HG02938 (cell line): ENCODE results near the gene TENM4.

Experiments used
- ATAC-seq: cut with Tn5 transposase; IDR thresholded peaks from one replicate; pipeline ENCODE4 v1.9.1; 2021; ENCODE audit warnings: mild to moderate bottlenecking, moderate library complexity; ENCODE audit not compliant: unreplicated experiment

TENM4 gene

DNA sequence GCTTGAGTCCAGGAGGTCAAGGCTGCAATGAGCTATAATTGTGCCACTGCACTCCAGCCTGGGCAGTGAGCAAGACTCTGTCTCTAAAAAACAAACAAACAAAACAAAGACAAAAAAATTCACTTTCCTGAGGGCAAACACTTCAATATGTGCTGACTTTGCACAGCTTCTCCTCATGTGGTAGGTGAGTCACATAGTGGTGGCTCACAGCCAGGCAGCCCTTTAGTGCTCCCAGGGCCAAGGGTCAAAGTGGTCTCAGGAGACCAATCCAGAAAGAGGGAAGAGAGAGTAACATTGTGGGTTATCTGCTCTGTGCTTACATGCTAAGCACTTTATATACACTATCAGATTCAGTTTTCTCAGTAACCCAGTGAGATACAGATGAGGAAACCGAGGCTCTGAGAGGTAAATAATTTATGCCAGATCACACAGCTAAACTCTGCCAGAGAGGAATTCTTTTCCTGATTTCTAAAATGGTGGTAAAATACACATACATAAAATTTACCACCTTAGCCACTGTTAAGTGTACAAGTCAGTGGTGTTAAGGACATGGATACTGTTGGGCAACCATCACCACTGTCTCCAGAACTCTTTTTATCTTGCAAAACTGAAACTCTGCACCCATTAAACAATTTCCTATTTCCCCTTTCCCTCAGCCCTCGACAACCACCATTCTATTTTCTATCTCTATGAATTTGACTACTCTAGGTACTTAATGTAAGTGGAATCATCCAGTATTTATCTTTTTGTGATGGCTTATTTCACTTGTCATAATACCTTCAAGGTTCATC lies 634.4 kb downstream of the TENM4 start:
- ATAC-seq: no peak

DNA sequence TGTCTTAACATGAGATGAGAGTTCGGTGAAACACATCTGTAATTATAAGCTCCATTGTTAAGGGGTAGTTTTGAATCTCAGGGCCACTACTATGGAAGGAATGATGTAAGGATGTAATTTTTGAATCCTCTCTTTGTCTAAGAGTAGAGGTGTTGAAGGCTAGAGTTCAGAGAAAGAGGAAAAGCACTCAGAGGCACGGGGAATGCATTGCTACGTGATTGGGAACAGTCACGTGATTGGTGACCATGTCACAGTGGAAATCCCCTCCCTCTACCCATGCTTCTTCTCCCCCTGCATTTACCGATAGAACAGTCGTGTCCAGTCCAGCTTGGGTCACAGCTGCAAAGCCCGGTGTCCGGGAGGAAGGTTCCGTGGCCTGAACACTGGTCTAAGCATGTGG lies 635.8 kb downstream of the TENM4 start:
- no peak for ATAC-seq

DNA sequence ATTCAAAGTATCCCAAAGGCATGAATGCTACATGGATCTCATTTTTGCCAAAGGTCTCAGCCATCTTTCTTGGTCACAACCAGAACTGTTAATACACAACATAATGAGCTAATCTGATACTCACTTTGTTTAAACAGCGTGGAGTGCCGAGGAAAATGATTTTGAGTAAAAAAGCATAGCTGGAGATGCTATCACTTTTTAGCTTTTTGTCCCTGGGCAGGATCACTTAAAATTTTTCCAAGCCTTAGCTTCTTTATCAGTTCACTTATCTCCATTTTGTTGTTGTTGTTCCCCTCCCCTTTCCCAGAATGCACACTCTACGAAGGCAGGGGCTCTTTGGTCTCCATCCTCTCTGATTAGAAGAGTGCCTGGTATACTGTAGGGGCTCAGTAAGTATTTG lies 636.8 kb downstream of the TENM4 start:
- ATAC-seq: no peak

DNA sequence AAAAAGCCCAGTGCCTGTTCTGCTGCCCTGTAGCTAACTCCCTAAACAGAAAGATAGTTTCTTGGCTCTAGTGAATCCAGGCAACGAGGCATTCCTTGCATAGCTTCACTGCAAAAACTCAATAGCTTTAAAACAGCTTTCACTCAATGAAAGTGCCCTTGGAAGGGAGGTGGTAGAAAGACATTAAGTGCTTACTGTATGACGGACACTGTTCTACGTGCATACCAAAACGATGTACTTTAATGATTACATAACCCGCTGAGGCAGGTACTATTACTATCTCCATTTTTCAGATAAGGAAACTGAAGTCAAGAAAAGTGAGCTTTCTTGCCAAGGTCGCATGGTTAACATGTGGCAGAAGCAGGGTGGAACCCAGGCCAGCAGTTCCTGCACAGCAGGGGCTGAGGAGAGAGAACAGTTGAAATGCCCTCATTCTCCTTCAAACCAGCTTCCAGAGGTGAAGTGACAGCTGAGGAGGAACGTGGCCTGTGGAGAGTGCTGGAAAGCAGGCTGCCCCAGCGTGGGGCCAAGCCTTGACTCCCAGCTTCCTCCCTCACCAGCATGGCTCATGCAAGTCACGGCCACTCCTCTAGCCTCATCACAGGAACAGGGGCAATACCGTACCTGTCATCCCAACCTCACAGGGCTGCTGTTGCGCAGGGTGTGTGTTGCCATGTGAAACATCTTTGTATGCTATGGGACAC lies 638.6 kb downstream of the TENM4 start:
- no peak for ATAC-seq

DNA sequence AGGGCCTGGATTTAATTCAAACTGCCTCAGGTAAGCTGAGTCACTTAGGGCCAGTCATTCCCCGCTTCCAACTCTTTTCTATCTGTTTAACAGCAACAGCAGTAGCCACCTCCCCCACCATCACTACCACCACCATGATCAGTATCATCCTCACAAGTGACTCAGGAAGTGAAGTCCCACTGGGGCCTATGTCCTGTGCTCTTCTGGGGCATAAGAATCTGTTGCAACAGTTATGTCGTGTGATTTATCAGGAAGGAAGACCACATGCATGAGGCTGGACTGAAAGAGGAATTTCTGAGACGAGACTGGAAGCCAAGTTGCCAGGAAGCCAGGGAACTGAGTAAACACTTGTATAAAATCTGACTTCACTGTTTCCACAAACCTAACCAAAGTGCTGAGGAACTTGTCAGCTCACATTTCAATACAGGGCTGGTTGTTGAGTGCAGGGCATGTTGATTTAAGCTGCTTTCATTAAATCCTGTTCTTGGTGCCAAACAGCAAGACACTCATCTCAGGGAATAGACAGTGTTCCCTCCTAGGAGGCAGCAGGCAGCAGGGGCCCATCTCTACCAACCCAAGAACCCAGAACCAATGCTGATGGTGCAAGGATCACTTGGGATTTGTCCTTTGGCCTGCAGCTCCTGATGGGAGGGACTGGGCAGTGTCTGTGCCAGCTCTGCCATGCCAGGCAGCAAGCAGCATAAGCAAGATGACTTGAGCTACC lies 639.5 kb downstream of the TENM4 start:
- no peak for ATAC-seq

DNA sequence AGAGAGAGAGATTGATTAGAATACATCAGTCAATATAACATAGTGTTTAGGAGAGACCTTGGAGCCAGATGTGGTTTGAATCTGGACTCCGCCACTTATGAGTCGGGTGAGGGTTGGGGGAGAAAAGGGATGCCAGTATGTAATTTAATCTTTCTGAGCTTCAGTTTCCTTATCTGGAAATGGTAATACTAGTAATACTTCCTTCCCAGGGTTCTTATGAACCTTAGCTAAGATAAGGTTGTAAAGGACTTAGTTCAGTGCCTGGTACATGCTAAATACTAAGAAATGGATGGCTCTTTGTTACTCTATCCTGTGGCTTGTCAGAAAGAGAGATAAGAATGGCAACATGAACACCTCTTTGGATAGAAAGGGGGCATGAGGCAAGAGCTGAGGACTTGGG lies 640.1 kb downstream of the TENM4 start:
- ATAC-seq: no peak

DNA sequence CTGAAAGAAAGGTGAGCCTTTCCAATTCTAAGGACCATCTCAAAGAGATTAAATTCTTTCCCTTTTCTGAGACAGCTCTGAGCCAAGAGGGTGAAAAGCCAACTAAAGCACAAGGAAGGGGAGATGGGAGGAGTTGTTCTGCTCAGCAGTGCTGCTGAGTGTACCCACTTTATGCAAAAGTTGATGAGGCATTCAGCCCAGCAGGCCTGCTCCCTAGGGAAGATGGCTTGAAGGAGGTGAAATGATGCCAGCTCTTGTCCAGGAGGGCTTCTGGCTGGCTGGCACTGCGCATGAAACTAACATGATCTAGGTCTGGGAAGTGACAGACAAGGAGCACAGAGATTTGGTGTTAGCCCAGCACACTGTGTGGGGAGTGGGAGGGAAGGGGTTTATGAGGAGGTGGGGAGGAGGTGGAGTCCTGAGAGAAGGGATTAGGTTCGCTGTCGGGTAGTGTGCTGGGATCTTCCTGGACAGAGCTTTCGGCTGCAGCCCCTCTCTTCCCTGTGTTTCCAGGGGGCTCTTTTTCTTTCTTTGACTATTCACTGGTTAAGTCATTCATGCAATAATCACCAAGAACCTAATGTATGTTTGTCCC lies 640.6 kb downstream of the TENM4 start:
- ATAC-seq: no peak

DNA sequence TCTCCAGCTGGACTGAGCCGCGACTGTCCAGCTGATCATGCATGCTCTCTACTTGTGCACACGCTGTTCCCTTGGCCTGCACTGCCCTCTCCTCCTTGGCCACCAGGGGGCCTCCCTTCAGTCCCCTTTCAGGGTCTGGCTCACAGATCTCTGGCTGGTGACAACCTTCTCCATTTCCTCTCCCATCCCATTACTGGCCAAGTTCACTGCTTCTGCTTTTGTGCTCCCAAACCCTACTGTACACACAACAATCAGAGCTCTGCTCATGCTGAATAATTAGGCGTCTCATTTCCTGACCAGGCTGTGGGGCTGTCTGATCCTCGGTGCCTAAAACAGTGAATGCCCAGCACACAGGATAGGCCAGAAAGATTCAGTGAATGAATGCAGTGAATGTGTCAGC lies 642.2 kb downstream of the TENM4 start:
- ATAC-seq: peak; percentile 83

DNA sequence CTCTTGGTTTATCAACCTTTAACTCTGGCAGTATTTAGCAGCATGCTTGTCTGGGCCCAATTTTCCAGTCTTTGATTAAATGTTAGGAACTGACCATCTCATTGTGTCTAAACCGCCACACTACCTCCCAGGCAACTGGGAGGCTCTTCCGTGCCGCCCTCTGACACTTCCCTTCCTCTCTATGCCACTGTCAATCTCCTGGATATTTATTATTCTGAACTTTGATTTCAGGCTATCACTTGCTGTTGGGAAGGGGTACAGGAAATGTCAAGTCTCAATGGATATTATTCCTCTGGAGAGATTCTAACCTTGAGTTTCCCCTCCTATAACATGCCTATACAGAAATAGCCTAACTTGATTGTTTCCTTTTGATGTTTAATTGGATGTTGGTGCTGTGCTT lies 643.3 kb downstream of the TENM4 start:
- ATAC-seq: no peak

DNA sequence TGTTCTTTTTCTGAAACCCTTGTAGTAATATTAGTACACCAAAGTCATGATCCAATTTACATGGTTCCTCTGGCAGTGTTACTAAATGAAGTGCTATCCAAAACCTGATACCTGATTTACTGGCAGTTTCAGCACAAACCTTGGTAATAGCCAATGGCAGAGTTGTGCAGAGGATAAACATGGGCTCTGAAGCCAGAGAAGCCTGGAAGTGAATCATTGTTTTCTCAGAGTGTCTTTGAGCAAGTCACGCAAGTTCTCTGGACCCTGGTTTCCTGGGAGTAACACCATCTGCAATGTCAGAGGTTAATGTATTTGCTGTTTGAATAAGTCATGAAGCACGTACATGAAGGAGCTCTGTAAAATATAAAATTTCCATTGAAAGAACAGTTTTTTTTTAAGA lies 643.9 kb downstream of the TENM4 start:
- ATAC-seq: no peak

DNA sequence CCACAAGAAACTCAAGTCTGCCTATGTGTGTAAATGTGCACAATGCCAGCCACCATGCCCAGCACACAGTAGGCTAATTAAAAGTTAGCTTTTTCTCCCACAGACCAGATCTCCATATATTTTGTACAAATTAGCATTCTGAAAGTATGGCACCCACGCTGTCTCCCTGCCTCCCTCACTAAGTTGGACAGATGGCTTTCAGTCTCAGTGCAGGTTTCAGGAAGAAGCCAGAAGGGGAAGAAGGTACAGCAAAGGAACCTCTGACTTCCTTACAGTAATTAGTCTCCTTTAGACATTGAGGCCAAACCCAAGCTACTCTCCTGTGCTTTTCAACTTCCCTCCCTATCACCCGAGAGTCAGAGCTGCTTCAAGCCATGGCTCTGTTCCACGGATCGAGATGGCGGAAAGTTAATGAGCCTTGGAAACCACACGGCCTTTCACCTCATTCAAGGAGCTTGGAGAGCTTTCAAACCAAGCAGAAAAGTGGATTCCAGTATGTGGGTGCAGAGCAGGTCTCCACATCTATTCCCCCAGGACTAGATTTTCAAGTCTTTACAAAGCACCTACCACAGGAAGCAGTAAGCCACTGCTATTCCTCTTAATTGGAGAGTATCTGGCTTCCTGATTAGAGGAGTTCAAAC lies 645.1 kb downstream of the TENM4 start:
- no peak for ATAC-seq

DNA sequence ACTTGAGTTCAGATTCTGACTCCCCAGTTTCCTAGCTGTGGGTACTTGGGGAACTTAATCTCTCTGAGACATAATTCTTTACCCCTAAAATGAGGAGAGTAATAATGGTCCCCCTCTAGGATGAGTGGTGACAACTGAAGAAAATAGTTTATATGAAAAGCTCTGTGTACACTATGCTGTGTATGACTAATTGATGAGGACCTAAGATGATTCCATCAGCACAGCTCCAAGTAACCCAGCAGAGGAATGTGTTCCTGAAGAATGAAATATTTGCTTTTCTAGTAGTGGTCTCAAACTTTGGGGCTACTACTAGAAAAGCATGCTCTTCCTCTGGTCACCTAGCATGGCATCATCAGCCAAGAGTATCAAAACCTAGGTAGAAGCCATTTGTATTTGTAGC lies 648.9 kb downstream of the TENM4 start:
- no peak for ATAC-seq

DNA sequence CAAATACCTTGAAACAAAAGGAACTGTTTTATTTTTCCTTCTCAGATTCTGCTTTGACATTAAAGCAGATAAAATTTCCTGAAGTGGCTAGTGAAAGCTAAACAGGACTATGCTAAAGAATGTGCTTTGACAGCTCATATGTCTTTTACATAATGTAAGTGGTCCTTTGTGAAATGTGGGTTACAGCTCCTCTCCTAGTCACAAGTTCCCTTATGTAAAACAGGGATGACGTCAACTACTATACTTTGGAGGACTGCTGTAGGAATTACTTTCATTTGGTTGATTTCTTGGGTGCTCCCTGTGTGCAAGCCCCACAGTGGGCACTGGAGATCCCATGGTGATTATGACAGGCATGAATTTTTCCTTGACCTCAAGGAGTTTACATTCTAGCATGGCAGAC lies 649.6 kb downstream of the TENM4 start:
- no peak for ATAC-seq

DNA sequence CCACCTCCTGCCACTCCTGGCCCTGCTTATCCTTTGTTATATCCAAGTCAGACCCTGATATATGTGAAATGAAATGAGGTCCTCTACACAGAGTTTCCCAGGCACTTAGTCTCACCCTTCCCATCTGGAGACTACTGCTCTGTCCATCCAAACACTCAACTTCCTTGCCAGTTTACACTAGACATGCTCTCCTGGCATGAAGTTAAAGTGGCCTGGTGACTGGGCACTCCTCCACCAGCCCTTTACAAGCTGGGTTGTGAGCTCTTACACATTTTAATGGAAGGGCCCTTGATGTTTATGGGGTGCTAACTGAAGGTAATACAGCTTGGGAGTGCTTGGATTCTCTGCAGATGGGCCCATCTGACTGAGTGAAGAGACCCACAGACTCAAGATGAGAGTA lies 650.0 kb downstream of the TENM4 start:
- no peak for ATAC-seq

DNA sequence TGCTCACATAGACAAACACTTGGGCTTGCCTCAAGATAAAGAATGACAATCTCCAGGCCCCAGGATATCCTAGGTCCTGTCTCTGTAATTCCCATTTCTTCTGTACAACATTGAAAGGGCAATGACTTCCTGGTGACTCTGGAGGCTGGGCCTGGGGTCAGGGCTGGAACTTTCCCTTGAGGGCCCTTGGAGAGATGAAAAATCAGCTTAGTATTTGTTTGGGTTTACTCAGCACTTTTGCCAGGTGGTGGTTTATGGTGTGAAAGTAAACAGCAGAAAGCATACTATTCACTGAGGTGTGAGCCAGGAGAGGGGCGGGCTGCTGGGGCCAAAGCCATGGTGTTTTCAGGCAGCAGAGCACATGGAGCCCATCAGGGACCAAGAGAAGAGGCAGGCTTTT lies 651.5 kb downstream of the TENM4 start:
- ATAC-seq: no peak

DNA sequence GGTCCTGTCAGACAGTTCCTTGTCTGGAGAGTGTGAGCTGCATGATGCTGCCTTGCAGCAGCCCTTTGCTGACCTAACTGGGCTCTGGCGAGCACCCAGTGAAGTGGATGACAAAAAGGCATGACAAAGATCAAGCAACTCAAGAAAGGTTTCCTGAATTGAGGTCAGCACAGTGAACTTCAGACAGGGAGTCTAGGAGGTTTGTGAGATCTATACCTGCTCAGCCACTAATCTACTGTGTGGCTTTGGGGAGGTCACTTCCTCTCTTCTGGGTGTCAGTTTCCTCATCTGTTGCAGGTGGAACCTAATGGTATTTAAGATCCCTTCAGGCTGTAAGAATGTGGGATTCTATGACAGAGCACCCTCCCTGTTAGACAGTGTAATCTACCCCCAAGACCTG lies 652.3 kb downstream of the TENM4 start:
- no peak for ATAC-seq

DNA sequence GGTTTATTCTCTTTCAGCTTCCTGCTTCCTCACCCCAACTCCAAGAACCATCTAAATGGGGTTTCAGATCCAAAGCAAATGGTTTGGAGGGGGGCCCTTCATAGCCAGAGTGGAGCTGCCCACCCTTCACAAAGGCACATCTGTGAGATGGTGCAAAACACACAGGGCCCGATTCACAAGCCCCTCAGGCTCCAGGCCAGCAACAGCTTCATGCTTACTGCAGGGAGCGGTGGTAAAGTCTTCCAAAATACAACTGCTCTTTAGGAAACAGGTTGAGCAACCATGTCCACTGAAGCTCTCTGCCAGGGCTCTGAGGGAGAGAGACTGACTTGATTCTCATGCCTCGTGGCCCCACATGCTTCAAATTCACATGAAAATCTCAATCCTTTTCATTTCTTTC lies 653.1 kb downstream of the TENM4 start:
- ATAC-seq: no peak

DNA sequence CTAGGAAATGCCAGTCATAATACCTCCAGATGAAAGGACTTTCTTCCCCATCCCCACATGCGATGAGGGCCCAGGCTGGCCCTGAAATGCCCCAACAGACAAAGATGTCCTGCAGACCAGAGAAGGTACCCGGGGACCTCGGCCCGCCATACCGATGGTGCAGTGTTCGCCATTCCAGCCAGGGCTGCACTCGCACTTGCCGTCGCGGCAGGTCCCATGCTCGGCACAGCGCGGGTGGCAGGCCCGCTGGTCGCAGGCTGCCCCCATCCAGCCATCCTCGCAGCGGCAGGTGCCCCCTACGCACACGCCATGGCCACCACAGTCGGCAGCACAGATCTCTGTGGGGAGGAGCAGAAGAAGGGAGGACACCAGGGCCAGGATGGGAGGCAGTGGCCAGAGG lies 654.1 kb downstream of the TENM4 start:
- ATAC-seq: no peak

DNA sequence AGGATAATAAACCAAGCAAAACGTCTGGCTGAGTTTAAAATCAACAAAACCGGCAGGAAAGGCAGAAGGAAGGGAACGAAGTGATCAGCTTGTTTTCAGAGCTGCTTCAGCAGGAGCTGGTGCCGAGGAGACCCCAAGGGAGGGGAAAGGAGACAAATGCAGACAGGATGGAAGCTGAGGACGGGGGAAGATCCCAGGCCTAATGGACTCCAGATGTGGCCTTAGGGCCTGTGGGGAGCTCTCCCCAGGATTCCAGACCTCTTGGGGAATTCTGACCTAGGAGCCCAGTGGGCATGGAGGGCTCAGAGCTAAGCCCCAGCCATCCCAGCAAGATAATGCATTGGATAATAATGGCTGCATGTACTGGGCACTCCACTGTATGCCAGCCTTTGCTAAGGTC lies 654.7 kb downstream of the TENM4 start:
- no peak for ATAC-seq

DNA sequence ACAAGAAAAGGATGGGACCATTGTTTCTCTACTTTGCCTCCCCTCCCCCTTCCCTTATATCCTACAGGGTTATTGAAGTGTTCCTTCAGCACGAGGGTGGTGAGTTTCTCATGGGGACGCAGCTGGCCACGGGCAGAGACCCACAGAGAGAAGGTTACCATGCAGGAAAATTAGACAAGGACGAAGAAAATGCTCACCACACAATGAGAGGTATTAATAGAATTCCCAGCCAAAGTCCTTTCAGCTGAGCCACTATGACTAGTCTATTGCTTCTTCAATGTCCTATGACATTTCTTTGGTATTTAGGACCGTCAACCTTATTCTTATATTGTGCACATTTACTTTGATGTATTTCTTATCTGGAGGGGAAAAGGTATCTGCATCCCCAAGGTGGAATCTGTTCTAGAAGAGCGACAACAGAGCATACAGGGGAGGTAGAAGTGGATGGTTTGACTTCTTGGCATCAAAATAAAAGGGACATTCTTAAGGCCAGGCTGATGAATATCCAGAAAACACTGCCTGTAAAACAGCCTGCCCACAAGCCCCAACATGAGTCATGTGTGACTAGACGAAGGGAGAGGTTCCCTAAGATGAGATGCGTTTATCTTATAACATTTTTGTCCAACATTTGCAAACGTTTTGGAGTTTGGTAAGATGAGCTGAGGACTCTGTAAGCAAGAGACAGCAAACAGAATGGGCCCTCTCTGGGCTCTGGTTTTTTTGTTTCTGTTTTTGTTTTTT lies 656.3 kb downstream of the TENM4 start:
- ATAC-seq: no peak
